HG03558 (cell line): ENCODE results near the gene TRAF3IP3.
"Not testable (repeated sequence)": the region's sequence is repeated elsewhere in the genome, so short reads cannot be mapped to it uniquely, and the experiment has no call there.

Experiments used
- ATAC-seq: cut with Tn5 transposase; IDR thresholded peaks from one replicate; pipeline ENCODE4 v1.9.1; 2021; ENCODE audit warnings: moderate number of reproducible peaks; ENCODE audit not compliant: unreplicated experiment; ENCODE audit errors: extremely low read depth

TRAF3IP3 gene

DNA sequence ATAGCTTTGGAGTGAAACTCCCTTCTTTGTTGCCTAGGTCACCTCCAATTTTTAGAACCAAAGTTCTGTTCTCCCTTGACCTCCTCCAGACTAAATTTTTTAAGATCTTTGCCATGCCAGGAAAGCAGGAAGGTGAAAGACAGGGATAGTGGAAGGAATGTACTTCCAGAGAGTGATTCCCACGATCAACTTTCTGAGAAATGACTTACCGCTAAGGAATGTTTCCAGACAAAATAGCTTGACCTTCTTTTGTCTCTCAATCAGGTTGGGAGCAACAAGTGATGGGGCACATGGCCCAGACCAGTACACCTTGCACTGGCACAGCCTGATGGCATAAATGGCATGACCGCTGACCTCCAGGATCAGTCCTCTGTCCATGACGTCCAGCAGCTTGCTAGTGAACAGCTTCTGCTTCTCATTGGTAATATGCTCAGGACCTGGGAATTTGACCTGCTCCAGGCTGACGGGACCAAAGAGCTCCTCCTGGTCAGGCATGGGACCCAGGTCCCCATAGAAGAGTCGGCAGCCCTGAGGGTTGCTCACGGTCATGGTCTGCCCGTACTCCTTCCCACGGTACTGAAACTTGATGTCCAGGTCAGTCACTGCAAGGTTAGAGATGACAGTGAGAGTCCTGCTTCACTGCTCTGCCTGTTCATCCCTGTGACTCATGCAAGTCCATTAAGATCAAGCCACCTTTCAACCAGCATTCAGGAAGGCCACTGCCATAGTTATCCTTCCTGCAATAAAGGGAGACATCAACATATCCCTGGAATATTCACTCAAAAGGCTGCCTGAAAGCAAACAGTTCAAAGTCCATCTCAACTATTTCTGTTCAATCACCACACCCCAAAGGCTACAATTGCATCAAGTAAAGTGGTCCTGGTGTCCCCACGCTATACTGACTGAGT lies 34.7 kb downstream of the TRAF3IP3 start:
- no peak for ATAC-seq

DNA sequence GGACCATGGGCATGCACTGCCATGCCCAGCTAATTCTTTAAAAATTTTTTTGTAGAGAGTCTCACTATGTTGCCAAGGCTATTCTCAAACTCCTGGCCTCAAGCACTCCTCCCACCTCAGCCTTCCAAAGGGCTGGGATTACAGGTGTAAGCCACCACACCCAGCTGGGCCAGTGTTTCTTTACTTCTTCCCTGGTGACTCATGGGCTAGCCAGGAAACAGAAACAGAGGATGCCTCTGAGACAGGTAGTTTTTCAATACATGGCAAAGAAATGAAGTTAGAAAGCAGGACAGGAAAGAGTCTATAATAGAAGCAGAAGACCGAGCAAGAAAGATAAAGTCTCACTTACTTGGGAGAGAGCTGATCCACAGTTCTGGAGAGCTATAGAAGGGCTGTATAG lies 36.1 kb downstream of the TRAF3IP3 start:
- no peak for ATAC-seq

DNA sequence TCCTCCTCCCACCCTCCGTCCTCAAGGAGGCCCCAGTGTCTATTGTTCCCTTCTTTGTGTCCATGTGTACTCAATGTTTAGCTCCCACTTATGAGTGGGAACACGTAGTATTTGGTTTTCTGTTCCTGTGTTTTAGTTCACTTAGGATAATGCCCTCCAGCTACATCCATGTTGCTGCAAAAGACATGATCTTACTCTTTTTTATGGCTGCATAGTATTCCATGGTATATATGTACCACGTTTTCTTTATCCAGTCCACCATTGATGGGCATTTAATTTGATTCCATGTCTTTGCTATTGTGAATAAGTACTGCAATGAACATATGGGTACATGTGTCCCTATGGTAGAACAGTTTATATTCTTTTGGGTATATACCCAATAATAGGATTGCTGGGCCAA lies 37.9 kb downstream of the TRAF3IP3 start:
- not testable (repeated sequence) for ATAC-seq

DNA sequence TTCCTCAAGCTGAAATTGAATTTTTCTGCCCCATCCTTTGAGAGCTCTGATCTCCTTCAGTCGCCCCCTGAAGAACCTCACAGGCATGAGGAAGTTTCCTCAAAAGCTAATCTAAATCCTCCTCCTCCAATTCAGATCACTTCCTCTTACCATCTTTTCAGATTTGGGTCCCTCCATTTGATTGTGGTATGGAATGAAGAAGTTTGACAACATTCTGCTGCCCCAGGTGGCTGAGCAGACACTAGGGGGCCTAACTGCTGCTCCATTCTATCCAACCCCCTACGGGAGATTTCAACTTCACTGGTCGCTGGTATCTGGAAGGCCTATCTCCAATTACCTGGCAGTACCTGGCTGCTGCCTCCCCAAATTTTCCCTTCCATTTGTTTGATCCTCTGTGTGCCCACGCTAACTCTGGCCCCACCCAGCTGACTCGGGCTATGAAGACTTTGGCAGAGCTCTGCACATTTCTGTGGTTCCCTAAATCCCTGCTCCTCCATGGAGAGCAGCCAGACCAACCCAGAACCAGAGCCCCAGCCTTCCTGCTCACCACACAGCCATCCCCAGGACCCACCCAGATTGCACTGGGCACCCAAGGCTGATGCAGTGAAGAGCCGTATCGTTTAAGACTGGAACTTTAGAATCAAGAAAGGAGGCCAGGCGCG lies 42.3 kb downstream of the TRAF3IP3 start:
- ATAC-seq: no peak

DNA sequence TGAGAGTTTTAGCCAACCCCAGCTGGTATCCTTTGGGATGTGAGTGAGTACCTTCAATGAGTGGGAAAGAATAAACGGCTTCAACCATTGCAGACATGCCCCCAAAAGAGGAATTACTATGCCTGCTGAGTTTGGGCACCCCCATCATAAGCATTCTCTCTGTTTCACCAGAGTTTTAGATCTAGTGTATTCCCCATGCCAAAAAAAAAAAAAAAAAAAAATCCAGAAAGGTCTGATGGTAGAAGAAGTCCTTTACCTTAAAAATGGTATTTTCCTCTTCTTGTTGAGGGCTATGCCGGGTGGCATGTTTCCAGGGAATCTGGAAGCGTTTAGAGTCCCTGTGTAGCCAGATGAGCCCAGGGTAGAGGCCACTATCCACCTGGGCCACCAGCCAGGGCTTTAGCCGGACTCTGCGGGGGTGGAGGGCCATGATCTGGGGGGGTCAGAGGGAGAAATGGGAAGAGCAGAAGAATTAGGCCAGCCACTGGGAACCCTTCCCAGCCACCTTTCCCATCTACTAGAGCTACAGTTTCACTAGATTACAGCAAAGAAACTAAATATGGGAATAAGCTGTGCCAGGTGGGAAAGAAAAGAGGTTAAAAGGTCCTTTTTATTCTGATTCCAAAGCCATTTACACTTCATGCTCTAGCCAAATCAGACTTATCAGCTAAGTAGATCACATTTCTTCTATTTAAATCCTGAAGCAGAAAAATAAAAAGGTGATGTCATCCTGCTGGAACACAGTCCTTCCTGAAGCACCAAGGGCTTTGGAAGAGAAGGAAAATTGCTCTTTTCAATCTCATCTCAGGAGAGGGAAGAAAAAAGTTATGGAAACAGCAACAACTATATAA lies 45.4 kb downstream of the TRAF3IP3 start:
- ATAC-seq: no peak

DNA sequence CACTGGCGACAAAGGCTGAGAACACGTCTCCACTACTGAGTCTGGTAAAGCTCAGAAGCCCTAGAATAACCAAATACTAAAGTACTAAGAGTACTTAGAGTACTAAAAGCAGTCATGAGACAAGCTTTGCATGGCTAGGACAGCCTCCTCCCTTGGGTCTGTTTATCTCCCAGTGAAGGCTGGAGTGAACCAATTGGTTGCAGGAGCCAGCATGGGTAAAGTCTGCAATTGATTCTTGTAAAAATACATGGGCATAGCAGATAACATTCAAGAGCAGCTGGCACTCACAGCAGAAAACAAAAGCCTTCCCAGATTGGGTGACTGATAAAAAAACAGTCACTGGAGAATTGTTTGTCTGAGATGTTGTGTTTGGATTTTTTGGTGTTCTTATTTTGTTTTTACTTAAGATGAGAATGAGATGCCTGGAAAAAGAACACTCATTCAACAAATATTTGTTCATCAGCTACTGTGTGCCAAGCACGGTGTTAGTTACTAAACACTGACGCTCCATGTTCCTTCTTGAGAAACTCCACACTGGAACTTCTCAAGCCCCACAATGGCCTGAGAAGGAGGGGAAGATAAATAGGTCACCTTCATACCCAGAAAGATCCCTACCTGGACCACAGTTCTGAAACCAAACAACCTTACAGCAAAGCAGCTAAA lies 46.4 kb downstream of the TRAF3IP3 start:
- no peak for ATAC-seq

DNA sequence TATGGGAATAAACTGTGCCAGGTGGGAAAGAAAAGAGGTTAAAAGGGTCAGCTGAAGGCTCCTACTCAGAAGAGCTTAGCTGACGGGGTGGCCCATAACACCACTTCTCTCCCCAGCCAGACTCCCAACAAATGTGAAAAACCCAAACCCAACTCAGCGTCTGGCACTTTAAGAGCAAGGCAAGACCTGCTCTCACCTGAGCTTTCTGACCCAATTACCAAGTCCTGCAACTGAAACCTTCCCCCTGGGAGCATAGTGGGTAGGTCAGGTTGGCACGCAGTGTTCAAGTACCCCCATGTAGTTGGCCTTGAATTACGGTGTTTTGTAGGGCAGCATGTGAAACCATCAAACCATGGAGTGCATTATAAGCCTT lies 46.9 kb downstream of the TRAF3IP3 start:
- ATAC-seq: no peak

DNA sequence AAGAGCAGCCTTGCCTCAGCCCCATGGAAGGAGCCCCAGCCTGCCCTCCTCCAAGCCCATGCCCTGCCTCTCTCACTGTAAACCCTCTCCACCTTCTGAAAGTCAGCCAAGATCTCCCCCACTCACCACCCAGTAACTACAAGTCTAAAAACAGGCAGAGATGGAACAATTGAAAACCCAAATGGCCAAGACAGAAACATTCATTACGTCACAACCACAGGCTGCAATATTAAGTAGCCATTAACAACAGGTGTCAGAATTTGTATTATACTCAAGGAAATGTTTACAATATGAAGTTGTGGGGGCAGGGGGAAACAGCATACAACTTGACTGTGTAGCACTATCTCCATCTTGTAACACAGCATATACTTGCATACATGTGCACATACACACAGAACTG lies 47.7 kb downstream of the TRAF3IP3 start:
- ATAC-seq: no peak

DNA sequence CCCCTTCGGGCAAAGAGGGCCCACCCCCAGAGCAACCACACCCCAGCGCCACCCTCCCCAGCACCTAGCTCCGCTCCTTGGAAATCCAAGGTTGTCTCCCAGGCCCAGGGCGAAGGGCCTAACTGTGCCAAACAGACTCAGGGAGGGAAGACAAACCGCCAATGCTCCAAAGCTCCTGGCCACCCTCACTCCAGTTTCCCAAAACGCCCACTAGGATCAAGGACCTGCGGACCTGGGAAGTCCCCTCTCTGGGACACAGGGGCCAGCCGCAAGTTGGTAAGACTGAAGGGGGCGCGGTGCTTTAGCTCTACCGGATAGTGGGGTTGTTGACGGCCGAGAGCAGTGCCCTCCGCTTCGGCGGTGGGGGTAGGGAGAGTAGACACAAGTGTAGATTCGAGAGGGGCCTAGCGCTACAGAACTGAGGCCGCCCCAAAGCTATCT lies 49.5 kb downstream of the TRAF3IP3 start:
- no peak for ATAC-seq

DNA sequence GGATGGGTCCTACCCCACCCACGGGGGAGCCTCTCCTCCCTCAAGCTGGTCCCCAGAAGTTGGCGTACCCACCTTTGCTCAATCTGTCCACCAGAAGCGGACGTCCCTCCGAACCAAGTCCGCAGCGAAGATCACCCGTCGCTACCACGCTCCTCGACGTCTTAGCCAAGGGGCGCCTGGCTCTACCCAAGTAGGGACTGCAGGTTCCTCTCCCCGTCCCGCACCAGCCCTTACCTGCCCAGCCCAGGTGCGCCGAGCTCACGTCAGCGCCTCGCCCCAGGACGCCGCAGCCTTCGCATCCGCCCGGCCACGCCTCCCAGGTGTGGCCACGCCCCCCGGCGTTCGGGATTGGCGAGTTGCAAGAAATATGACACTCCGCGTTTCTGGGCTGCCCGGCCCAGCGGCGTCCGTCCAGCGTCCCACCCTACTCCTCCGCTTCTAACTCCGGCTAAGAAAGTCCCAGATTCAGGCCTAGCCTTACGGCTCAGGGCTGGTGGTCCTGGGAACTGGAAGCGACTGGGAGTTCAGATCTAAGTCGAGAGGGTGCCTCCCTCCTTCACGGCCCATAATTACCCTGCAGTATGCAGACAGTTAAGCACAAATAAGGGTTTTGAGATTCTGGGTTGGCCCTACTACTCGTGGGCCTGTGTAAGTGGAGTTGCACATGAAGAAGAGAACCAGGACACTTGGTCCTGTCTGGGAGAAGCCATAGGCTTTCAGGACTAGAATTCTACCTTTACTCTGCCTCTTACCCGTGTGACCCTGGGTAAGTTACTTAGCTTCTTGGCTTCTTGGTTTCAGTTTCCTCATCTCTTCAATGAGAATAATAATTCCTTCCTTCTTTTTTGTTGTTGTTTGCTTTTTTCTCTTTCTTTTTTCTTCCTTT lies 50.3 kb downstream of the TRAF3IP3 start, which contains the start of gene IRF6:
TSS of gene IRF6 (minus strand) at position 268 of the 886 bp plus-strand sequence. CDS start 4,729 bp downstream, outside the sequence.
- peak; percentile 46 for ATAC-seq

DNA sequence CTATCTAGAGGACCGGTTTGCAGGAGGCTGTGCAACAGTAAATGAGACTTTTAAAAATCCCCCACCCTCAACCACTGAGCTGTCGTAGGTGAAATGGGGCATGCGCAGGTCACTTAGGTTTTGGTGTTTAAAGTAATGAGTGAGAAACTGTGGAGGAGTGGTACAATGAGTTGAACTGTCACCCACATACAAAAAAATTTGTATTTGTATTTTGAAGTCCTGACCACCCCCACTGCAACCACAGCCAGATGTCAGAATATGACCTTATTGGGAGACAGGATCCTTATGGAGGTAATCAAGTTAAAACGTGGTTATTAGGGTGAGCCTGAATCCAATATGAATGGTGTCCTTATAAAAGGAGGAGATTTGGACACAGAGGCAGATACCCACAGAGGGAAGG lies 51.7 kb downstream of the TRAF3IP3 start:
- ATAC-seq: no peak

DNA sequence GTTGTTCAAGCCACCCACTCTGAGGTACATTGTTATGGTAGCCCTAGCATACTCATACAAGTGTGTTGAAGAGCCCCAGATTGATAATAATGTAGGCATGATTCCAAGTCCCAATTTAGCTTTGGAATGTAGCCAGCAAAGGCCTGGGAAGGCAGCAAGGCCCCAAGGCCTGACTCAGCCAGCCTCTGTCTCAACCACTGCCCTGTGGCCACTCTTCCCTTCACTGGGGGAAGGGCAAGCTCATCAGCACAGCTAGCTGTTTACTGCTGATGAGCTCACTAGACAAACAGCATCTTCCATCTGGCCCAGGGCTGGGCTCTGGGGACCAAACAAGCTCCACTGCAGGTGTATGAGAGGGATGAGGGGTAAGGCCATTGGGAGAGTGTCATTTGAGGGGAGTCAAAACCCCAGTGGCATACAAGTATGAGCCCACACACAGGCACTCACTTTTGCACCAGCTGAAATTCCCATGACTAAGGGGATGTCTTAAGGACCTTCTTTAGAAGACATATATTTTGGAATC lies 52.3 kb downstream of the TRAF3IP3 start:
- no peak for ATAC-seq

DNA sequence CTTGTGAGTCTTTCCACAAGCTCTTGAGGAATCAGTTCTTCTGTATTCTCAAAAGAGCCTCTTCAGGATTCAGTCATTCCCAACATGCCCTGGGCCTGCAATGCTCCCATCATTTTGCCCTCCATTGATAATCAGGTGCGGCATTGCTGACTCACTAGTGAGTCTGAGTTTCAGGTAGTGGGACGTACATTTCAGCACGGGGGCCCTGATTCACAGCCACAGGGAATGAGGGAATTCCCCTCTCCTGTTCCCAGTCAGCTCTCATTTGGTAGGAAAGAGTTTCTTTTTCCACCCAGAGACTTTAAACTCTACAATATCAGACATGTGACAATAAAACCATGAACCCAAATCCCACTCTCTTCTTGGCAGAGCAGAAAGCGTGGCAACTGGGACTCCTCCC lies 53.8 kb downstream of the TRAF3IP3 start:
- no peak for ATAC-seq

DNA sequence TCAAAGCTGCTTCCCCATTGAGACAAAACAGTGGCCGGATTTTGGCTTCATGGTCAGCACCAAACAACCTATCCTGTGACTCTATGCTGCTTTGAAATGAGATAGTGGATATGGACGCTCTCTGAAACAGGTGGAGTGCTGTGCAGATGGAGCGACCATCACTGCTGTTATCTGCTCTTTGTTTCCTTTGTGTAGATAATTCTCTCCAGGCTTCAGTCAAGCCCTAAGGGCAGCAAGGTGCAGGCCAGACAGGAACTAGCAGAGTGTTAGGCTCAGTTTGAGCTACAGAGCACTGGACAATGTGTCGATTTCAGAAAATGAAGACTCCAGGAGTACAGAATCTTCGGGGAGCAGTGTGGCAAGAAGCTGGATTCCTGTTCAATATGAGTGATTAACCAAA lies 54.9 kb downstream of the TRAF3IP3 start:
- no peak for ATAC-seq

DNA sequence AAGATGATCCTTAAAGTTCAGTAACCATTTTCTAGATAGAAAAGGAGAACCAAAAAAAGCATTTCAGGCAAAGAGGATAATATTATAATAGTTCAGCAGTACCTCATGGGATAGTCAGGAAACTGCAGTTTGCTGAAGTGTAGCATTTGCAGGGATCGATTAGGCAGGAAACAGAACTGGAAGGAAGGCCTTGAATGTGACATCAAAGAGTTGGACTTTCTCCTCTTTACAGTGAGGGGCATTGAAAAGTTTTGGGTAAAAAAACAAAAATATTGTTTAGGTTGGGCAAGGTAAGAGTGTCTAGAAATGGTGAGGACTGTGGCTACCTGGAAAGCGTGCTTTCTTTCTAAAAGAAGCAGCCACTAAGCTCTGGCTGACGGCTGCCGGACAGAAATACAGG lies 58.0 kb downstream of the TRAF3IP3 start:
- no peak for ATAC-seq

DNA sequence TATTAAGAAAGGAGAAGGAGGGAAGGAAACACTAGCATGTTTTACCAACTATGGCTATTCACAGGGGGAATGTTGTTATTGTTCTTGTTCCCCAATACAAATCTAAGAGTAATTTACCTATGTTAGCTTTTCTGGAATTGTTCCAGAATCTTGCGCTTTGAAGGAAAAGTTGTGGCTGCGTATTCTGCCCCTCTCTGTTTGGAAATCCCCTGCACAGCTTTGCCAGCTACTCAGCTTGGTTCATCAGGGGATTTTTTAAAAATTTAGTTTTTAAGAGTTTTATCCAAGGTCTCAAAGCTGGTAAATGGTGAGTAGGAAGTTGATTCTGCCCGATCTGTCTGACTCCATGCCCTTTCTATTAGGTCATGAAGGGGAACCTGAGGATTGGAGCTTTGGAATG lies 59.6 kb downstream of the TRAF3IP3 start:
- no peak for ATAC-seq

DNA sequence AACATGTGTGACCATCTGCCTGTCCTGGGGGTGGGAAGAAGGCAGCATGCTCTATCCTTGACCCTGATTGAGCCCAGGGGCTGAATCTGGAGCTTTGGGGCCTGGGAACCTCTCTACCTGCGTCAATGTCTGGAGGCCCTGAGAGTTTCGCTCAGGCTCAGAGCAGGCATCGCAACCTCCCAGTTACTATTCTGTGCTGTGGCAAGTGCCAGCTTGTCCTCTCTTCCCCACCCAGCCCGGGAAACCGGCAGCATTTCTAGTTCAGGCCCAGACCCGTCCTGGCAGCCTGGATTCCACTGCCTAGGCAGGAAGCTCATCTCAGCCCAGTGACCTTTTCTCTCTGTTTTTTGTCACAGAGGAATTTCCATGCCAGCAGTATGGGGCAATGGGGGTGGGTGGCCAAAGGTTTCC lies 60.1 kb downstream of the TRAF3IP3 start:
- no peak for ATAC-seq

DNA sequence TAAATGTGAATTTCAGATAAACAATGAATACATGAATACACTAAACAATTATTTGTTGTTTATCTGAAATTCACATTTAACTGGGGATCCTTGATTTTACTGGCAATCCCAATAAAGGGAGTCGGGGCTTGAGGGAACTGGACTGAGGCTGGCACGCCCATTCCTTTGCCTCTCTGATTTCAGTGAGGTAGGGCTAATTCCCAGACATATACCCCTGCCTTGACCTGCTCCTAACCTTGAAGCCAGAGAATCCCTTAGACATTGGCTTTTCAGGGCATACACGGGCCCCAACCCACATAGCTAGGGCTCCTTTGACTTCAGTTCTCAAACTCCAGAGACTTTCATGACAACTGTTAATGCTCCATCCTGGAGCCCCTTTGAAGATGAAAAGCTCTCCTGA lies 61.1 kb downstream of the TRAF3IP3 start:
- no peak for ATAC-seq

DNA sequence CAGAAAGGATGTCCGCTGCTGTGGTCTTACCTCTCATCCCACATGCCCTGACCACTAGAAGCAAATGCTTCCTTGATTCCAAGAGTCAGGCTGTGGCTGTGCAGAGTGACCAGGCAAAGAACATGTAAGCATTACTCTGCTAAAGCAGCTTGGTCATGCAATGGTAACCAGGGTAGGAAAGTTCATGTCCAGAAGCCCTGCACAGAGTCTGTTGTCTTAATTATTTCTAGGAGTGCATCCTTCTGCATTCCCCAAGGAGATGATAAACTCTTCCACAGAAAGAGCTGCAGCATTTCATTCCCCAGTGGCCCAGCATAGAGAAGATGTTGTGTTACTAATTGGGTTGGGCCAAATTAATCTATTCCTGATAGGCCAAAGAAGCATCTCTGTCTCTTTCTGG lies 61.8 kb downstream of the TRAF3IP3 start:
- ATAC-seq: no peak
